ENCODE data around the gene HGFAC.

Gene HGFAC

GRCh38 chr4:3426465-3427133 lies 15.2 kb upstream of the HGFAC start:
- no peak for DNase-seq (ENCODE audit: low read depth, low spot score)

GRCh38 chr4:3427134-3427476 lies 14.7 kb upstream of the HGFAC start:
- no peak for DNase-seq (ENCODE audit: low read depth, low spot score)

- no peak for DNase-seq (ENCODE audit: low read depth, low spot score)
These were observed 13.9 kb upstream of the HGFAC start for GRCh38 chr4:3427706-3428446.

- no peak for DNase-seq (ENCODE audit: low read depth, low spot score)
These were observed 12.1 kb upstream of the HGFAC start for GRCh38 chr4:3429651-3430050.

- no peak for DNase-seq (ENCODE audit: low read depth, low spot score)
These were observed 11.2 kb upstream of the HGFAC start for GRCh38 chr4:3430524-3430923.

GRCh38 chr4:3431446-3431993 lies 10.2 kb upstream of the HGFAC start:
- no peak for DNase-seq (ENCODE audit: low read depth, low spot score)

GRCh38 chr4:3432381-3432790 lies 9.4 kb upstream of the HGFAC start:
- no peak for DNase-seq (ENCODE audit: low read depth, low spot score)

- DNase-seq (ENCODE audit: low read depth, low spot score) = no peak
These were observed 8.5 kb upstream of the HGFAC start for GRCh38 chr4:3433138-3433869.

GRCh38 chr4:3434881-3435685 lies 6.7 kb upstream of the HGFAC start:
- DNase-seq (ENCODE audit: low read depth, low spot score) = no peak

GRCh38 chr4:3435686-3435956 lies 6.1 kb upstream of the HGFAC start:
- DNase-seq (ENCODE audit: low read depth, low spot score) = no peak

- no peak for DNase-seq (ENCODE audit: low read depth, low spot score)
These were observed 5.5 kb upstream of the HGFAC start for GRCh38 chr4:3436048-3436797.

- no peak for DNase-seq (ENCODE audit: low read depth, low spot score)
These were observed 4.8 kb upstream of the HGFAC start for GRCh38 chr4:3436798-3437581.

GRCh38 chr4:3437582-3437936 lies 4.2 kb upstream of the HGFAC start:
- no peak for DNase-seq (ENCODE audit: low read depth, low spot score)

GRCh38 chr4:3437998-3438846 lies 3.5 kb upstream of the HGFAC start:
- no peak for DNase-seq (ENCODE audit: low read depth, low spot score)

- no peak for DNase-seq (ENCODE audit: low read depth, low spot score)
These were observed 3.0 kb upstream of the HGFAC start for GRCh38 chr4:3438847-3439180.

- no peak for DNase-seq (ENCODE audit: low read depth, low spot score)
These were observed 2.4 kb upstream of the HGFAC start for GRCh38 chr4:3439391-3439790.

- no peak for DNase-seq (ENCODE audit: low read depth, low spot score)
These were observed 1.8 kb upstream of the HGFAC start for GRCh38 chr4:3440011-3440410.

- no peak for DNase-seq (ENCODE audit: low read depth, low spot score)
These were observed 728 bp upstream of the HGFAC start for GRCh38 chr4:3440979-3441500.

- DNase-seq (ENCODE audit: low read depth, low spot score) = no peak
These were observed 741 bp downstream of the HGFAC start for GRCh38 chr4:3442460-3442958.
